Stomach smooth muscle (tissue), 2 donors: ENCODE results near the gene ZC3H12A.
A peak's percentile ranks its signal among the peaks of the same experiment; 100 is the strongest.

Source experiments
- H3K27ac ChIP-seq: one replicate; pipeline ENCODE4 v1.7.0; 2013; ENCODE audit warnings: mild to moderate bottlenecking, low read length, inconsistent platforms
- H3K27me3 ChIP-seq, 2 donors: one replicate each; pipeline ENCODE4 v1.7.0; 2013; ENCODE audit warnings: low read length in 2 of 2; ENCODE audit not compliant: insufficient read depth in 2 of 2, control insufficient read depth in 1 of 2
- H3K36me3 ChIP-seq, 2 donors: one replicate each; pipeline ENCODE4 v1.7.0; 2013; ENCODE audit warnings: low read length in 2 of 2; ENCODE audit not compliant: control insufficient read depth in 2 of 2, insufficient read depth in 2 of 2
- H3K4me1 ChIP-seq: one replicate; pipeline ENCODE4 v1.7.0; 2013; ENCODE audit warnings: low read length; ENCODE audit not compliant: control insufficient read depth, insufficient read depth
- H3K4me3 ChIP-seq, 2 donors: one replicate each; pipeline ENCODE4 v1.7.0; 2013; ENCODE audit warnings: low read length in 2 of 2
- H3K9ac ChIP-seq, 2 donors: one replicate each; pipeline ENCODE4 v1.7.0; 2013; ENCODE audit warnings: low read length in 2 of 2, mild to moderate bottlenecking in 1 of 2
- H3K9me3 ChIP-seq, 2 donors: one replicate each; pipeline ENCODE4 v1.7.0; 2013; ENCODE audit warnings: low read length in 2 of 2; ENCODE audit not compliant: control insufficient read depth in 2 of 2
- donor health status: healthy.
- donor health status: Pancreatic carcinoma.

ZC3H12A gene

DNA sequence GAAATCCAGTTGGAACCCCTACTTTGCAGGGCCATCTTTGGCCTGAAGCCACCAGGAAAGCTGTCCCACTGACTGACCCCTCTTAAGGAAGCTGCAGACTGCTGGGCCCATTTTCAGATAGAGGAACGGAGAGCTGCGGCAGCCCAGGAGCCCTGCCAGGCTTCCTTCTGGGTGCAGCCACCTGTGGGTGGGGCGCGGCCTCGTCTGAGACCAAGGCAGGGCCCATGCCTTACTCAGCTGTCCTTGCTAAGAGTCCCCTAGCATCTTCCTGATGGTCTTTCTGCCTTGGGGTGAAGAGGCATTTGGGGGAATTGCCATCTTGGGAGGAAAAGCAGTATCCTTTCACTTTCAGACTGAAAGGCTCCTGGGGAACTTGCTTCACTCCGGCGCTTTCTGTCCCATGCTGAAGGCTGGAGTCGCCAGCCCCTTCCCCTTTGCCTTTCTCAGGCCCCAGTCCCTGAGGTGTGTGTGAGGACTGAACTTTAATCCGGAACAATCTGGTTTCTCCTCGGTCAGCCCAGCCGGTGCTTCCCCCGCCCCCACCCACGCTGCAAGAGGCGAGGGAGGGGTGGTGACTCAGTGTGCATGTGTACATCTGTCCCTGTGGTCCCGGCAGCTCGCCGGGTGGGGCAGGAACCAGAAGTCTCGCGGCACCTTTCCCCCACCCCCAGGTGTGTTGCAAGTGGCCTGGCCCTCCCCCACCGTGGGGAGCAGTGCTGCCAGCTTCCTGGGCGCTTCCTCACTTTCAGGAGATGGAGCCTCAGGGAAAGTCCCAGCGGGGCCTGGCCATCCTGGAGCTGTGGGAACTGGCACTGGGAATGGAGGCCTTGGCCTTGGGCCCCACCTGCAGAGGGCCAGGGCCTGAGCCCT lies 5.1 kb downstream of the ZC3H12A start:
- no peaks in the 10 kb centered on the region for H3K27me3 ChIP-seq
- H3K27ac ChIP-seq, result peak overlapping the region; percentile 96
- peak overlapping the region; percentile 85 for H3K9ac ChIP-seq
- peaks cover 59% of the 10 kb centered on the region for H3K4me1 ChIP-seq
- peaks cover 40 to 43% of the 10 kb centered on the region in 2 donors for H3K36me3 ChIP-seq
- H3K9me3 ChIP-seq, result no peaks in the 10 kb centered on the region
- peak overlapping the region; percentile 70 to 74 for H3K4me3 ChIP-seq

DNA sequence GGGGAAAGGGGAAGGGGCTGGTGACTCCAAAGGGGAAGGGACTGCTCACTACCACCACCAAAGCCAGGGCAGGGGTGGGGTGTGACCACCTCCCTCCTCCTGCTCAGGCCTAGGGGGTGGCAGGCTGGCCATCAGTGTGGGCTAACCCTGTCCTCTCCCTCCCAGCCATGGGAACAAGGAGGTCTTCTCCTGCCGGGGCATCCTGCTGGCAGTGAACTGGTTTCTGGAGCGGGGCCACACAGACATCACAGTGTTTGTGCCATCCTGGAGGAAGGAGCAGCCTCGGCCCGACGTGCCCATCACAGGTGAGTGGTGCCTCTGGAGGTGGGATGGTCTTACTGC lies 5.7 kb downstream of the ZC3H12A start:
- H3K36me3 ChIP-seq, result peaks cover 40 to 46% of the 10 kb centered on the region in 2 donors
- H3K9ac ChIP-seq, result peak overlapping the region; percentile 29 to 85
- H3K4me3 ChIP-seq, result peak overlapping the region; percentile 70 to 74
- no peaks in the 10 kb centered on the region for H3K9me3 ChIP-seq
- H3K27me3 ChIP-seq, result no peaks in the 10 kb centered on the region
- H3K27ac ChIP-seq, result peak overlapping the region; percentile 96
- peaks cover 61% of the 10 kb centered on the region for H3K4me1 ChIP-seq

- Histone ChIP-seq H3K27me3 (no peaks in the 10 kb centered on the region), H3K9me3 (no peaks in the 10 kb centered on the region), H3K36me3 (peaks cover 40 to 46% of the 10 kb centered on the region in 2 donors), H3K9ac (peak overlapping the region in 1 of 2 donors; percentile 85), H3K27ac (peak overlapping the region; percentile 96), H3K4me3 (no peak overlapping the region), H3K4me1 (peaks cover 60% of the 10 kb centered on the region)
Observed at GRCh38 chr1:37480581-37481288, 6.4 kb downstream of the ZC3H12A start.

- no peak overlapping the region for H3K4me3 ChIP-seq
- H3K4me1 ChIP-seq, result peaks cover 60% of the 10 kb centered on the region
Observed at GRCh38 chr1:37481289-37482003, 7.1 kb downstream of the ZC3H12A start.

DNA sequence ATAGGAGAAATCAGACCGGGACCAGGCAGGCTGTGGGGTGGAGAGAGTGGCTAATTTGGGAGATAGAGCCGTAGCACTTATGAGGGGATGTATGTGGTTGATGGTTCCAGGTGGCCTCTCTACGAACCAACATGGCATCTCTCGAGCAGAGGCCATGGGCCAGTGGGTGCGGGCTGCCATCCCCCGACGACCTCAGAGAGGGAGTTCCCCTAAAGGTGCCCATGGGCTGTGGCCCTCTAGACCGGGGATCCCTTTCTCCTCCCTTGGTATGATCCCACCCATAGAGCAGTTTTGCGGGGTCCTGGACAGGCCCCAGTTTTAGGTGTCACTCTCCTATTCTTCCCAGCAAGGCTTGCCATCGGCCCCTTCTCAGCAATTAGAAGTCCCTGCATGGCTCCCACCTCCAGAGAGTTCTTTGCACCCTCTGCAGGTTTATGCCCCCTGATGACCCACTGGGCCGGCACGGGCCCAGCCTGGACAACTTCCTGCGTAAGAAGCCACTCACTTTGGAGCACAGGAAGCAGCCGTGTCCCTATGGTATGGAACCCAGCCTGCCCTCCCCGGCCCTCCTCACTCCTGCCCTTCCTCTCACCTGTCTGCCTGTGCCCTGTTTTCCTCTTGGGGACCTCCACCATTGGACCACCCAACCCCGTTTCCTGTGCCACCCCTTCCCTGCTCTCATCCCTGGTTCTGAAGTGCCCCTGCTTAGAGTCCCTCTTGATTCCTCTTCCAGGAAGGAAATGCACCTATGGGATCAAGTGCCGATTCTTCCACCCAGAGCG lies 7.8 kb downstream of the ZC3H12A start:
- peaks cover 40 to 43% of the 10 kb centered on the region in 2 donors for H3K36me3 ChIP-seq

More at GRCh38 chr1:37481289-37482003, 7.1 kb downstream of the ZC3H12A start:
- Histone ChIP-seq H3K27ac (no peak overlapping the region), H3K36me3 (peaks cover 40 to 43% of the 10 kb centered on the region in 2 donors), H3K9me3 (no peaks in the 10 kb centered on the region), H3K27me3 (no peaks in the 10 kb centered on the region), H3K9ac (no peak overlapping the region)

GRCh38 chr1:37482796-37483744 lies 8.7 kb downstream of the ZC3H12A start:
- Histone ChIP-seq H3K27ac (no peak overlapping the region), H3K36me3 (peaks cover 36 to 43% of the 10 kb centered on the region in 2 donors)

More for the DNA sequence above, 7.8 kb downstream of the ZC3H12A start:
- Histone ChIP-seq H3K9me3 (no peaks in the 10 kb centered on the region), H3K9ac (no peak overlapping the region), H3K27me3 (no peaks in the 10 kb centered on the region), H3K4me1 (peaks cover 60% of the 10 kb centered on the region), H3K27ac (no peak overlapping the region), H3K4me3 (no peak overlapping the region)

GRCh38 chr1:37483785-37484184 lies 9.4 kb downstream of the ZC3H12A start:
- Histone ChIP-seq H3K27me3 (no peaks in the 10 kb centered on the region), H3K9ac (no peak overlapping the region), H3K9me3 (no peaks in the 10 kb centered on the region), H3K27ac (no peak overlapping the region), H3K4me3 (no peak overlapping the region), H3K4me1 (peaks cover 48% of the 10 kb centered on the region), H3K36me3 (peaks cover 38 to 42% of the 10 kb centered on the region in 2 donors)

More at GRCh38 chr1:37482796-37483744, 8.7 kb downstream of the ZC3H12A start:
- no peak overlapping the region for H3K9ac ChIP-seq
- H3K9me3 ChIP-seq, result no peaks in the 10 kb centered on the region
- H3K27me3 ChIP-seq, result no peaks in the 10 kb centered on the region
- H3K4me3 ChIP-seq, result no peak overlapping the region
- H3K4me1 ChIP-seq, result peaks cover 55% of the 10 kb centered on the region

DNA sequence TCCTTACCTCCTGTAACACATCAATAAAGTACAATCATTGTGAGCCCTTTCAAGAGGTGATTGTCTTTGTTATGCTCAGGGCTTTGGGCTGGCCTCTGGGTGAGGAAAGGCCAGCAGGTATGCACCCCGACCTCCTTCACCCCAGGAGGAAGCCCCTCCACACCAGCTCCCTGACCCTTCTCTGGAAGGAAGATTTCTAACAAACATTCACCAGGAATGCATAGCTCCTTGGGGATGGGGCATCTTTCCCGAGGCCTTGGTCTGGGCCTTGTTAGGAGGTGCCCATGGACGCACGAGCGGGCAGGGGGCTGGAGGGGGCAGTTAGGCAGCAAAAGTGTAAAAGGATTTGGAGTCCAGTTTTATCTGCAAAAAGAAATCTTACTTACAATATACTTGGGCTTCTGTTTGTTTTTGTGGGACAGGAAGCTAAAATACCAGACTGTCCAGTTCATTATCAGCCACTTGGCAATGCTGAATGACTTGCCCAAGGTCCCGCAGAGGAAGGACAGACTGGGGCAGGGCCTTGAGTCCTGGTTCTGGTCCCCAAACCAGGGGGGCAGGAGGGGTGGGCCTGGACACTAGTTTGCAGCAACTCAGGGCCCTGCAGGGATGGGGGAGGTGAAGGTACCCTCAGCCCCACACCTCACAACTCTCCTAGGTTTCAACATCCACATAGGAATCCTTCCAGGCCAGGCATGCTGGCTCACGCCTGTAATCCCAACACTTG lies 10.1 kb downstream of the ZC3H12A start:
- H3K4me1 ChIP-seq, result peaks cover 41% of the 10 kb centered on the region

More for the DNA sequence above, 10.1 kb downstream of the ZC3H12A start:
- Histone ChIP-seq H3K27me3 (no peaks in the 10 kb centered on the region), H3K36me3 (peaks cover 42 to 48% of the 10 kb centered on the region in 2 donors), H3K27ac (no peak overlapping the region), H3K9me3 (no peaks in the 10 kb centered on the region), H3K4me3 (no peak overlapping the region), H3K9ac (no peak overlapping the region)
